ENCODE results near the gene WDR37. TPM values are rescaled to one million over a fixed set of nuclear protein-coding genes. Genes with fewer than 3 reads are reported as not detected.
A peak's percentile ranks its signal among the peaks of the same experiment; 100 is the strongest.

The WDR37 gene
- polyA plus RNA-seq, 2 of the 4 experiments (the other 2 are of a cell fraction) = 5.9 to 7.1 TPM

- ATAC-seq (no peak; a peak in 1 of 6 replicates), DNase-seq (ENCODE audit: low read depth in 1 of 2, low spot score in 1 of 2) (no peak), FAIRE-seq (no peak)
- H3K4me1 ChIP-seq = no peaks in the 10 kb centered on the region
- no peaks in the 10 kb centered on the region for H3K9me3 ChIP-seq
- CTCF ChIA-PET = no interaction called here
- POLR2A ChIA-PET = no interaction called here
- H3K27ac ChIP-seq = no peak overlapping the region
- no peak for TF ChIP-seq HOXA7 (CRISPR knock-in tag; IDR thresholded peaks at IDR 0.05)
- TF ChIP-seq, protein P1, sequence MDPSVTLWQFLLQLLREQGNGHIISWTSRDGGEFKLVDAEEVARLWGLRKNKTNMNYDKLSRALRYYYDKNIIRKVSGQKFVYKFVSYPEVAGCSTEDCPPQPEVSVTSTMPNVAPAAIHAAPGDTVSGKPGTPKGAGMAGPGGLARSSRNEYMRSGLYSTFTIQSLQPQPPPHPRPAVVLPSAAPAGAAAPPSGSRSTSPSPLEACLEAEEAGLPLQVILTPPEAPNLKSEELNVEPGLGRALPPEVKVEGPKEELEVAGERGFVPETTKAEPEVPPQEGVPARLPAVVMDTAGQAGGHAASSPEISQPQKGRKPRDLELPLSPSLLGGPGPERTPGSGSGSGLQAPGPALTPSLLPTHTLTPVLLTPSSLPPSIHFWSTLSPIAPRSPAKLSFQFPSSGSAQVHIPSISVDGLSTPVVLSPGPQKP (IDR thresholded peaks at IDR 0.05; ENCODE audit: low read depth, low read length) = no peak
- TF ChIP-seq, protein P2, sequence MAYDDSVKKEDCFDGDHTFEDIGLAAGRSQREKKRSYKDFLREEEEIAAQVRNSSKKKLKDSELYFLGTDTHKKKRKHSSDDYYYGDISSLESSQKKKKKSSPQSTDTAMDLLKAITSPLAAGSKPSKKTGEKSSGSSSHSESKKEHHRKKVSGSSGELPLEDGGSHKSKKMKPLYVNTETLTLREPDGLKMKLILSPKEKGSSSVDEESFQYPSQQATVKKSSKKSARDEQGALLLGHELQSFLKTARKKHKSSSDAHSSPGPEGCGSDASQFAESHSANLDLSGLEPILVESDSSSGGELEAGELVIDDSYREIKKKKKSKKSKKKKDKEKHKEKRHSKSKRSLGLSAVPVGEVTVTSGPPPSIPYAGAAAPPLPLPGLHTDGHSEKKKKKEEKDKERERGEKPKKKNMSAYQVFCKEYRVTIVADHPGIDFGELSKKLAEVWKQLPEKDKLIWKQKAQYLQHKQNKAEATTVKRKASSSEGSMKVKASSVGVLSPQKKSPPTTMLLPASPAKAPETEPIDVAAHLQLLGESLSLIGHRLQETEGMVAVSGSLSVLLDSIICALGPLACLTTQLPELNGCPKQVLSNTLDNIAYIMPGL (CRISPR knock-in tag; IDR thresholded peaks at IDR 0.05; ENCODE audit: borderline replicate concordance) = no peak
- no peak for TF ChIP-seq CBX8 (IDR thresholded peaks at IDR 0.05)
- no peak for TF ChIP-seq RAD21 (conservative IDR thresholded peaks at IDR 0.05 in 1 of 2, IDR thresholded peaks at IDR 0.05 in 1 of 2)
- TF ChIP-seq TP53 (CRISPR knock-in tag; IDR thresholded peaks at IDR 0.05) = no peak
- TF ChIP-seq FOSL2 (IDR thresholded peaks at IDR 0.05) = no peak
- TF ChIP-seq FOSL2 (CRISPR knock-in tag; IDR thresholded peaks at IDR 0.05) = no peak
- TF ChIP-seq ZFP36 (IDR thresholded peaks at IDR 0.05; ENCODE audit: borderline replicate concordance, partially characterized antibody) = no peak
- no peak for TF ChIP-seq FOXS1 (CRISPR knock-in tag; IDR thresholded peaks at IDR 0.05)
- TF ChIP-seq TFCP2L1 (CRISPR knock-in tag; IDR thresholded peaks at IDR 0.05) = no peak
- no peak for TF ChIP-seq CBX2 (IDR thresholded peaks at IDR 0.05; ENCODE audit: borderline replicate concordance, low read depth)
- TF ChIP-seq MYC (IDR thresholded peaks at IDR 0.05; ENCODE audit: borderline replicate concordance, low read length) = no peak
- TF ChIP-seq CHD2 (IDR thresholded peaks at IDR 0.05; ENCODE audit: low read length, partially characterized antibody) = no peak
- TF ChIP-seq JUNB (IDR thresholded peaks at IDR 0.05) = no peak
- WGBS (ENCODE audit: missing lambda C conversion rate) = 23% methylated on average over 20 of the region's 23 CpGs
- H3K4me3 ChIP-seq = no peak overlapping the region
- peak overlapping the region; percentile 25; the same call in 1 of the 3 replicates for H3K4me2 ChIP-seq
Observed at GRCh38 chr10:1169186-1169885, 113.2 kb downstream of the WDR37 start.

- POLR2A ChIA-PET = no interaction called here
- no peak for DNase-seq (ENCODE audit: low read depth in 1 of 2, low spot score in 1 of 2)
- Histone ChIP-seq H3K27ac (no peak overlapping the region), H3K4me2 (no peak overlapping the region), H3K4me1 (no peaks in the 10 kb centered on the region), H3K4me3 (no peak overlapping the region), H3K9me3 (no peaks in the 10 kb centered on the region)
- CTCF ChIA-PET = no interaction called here
- FAIRE-seq = no peak
- ATAC-seq = peak in 1 of 2 experiments; percentile 22; a peak in 1 of 6 replicates
- TF ChIP-seq RAD21 (conservative IDR thresholded peaks at IDR 0.05 in 1 of 2, IDR thresholded peaks at IDR 0.05 in 1 of 2) (peak in 1 of 2 experiments; percentile 5; a peak in 1 of 5 replicates), MAFK (IDR thresholded peaks at IDR 0.05; ENCODE audit: partially characterized antibody) (peak; percentile 67)
- TF ChIP-seq, protein P1 (IDR thresholded peaks at IDR 0.05; ENCODE audit: low read depth, low read length) = no peak
- WGBS (ENCODE audit: missing lambda C conversion rate) = 20% methylated on average over 20 of the region's 22 CpGs
Observed at GRCh38 chr10:1169981-1170866, 114.0 kb downstream of the WDR37 start.

- ChIA-PET POLR2A (no interaction called here), CTCF (no interaction called here)
- Histone ChIP-seq H3K4me2 (no peak overlapping the region), H3K4me3 (no peak overlapping the region), H3K4me1 (no peaks in the 10 kb centered on the region), H3K9me3 (no peaks in the 10 kb centered on the region), H3K27ac (no peak overlapping the region)
- DNase-seq (ENCODE audit: low read depth in 1 of 2, low spot score in 1 of 2) (no peak), ATAC-seq (no peak), FAIRE-seq (no peak)
- WGBS (ENCODE audit: missing lambda C conversion rate) = 58% methylated on average over 13 of the region's 13 CpGs
- TF ChIP-seq CBX2 (IDR thresholded peaks at IDR 0.05; ENCODE audit: borderline replicate concordance, low read depth) (no peak), MAZ (IDR thresholded peaks at IDR 0.05; ENCODE audit: borderline replicate concordance, low read depth, low read length) (no peak), POLR2A (IDR thresholded peaks at IDR 0.05; ENCODE audit: low read length) (no peak), ZNF302 (CRISPR knock-in tag; IDR thresholded peaks at IDR 0.05) (no peak), PHF8 (IDR thresholded peaks at IDR 0.05; ENCODE audit: borderline replicate concordance, low read depth) (no peak), FOXS1 (CRISPR knock-in tag; IDR thresholded peaks at IDR 0.05) (no peak), CHD4 (IDR thresholded peaks at IDR 0.05; ENCODE audit: borderline replicate concordance) (no peak), SREBF2 (IDR thresholded peaks at IDR 0.05) (no peak), ZSCAN20 (CRISPR knock-in tag; IDR thresholded peaks at IDR 0.05) (no peak), SMC3 (IDR thresholded peaks at IDR 0.05) (no peak)
- TF ChIP-seq, protein P3, sequence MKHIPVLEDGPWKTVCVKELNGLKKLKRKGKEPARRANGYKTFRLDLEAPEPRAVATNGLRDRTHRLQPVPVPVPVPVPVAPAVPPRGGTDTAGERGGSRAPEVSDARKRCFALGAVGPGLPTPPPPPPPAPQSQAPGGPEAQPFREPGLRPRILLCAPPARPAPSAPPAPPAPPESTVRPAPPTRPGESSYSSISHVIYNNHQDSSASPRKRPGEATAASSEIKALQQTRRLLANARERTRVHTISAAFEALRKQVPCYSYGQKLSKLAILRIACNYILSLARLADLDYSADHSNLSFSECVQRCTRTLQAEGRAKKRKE (CRISPR knock-in tag; IDR thresholded peaks at IDR 0.05; ENCODE audit: low read depth) = no peak
- TF ChIP-seq, protein P2 (CRISPR knock-in tag; IDR thresholded peaks at IDR 0.05; ENCODE audit: borderline replicate concordance) = no peak
Observed at GRCh38 chr10:1170867-1171180, 114.6 kb downstream of the WDR37 start.
